Measurements from ENCODE around the gene FFAR3. TPM values are rescaled to one million over a fixed set of nuclear protein-coding genes. Genes with fewer than 3 reads are reported as not detected.

Gene FFAR3
- total and polyA plus RNA-seq, 2 of the 13 experiments (the other 11 are each of a cell fraction or from before 2014, with no cell fraction given) = not detected

- TF ChIP-seq KDM2A (CRISPR knock-in tag; IDR thresholded peaks at IDR 0.05; ENCODE audit: borderline replicate concordance, low read depth) (peak; percentile 54; the same call in 1 of the 2 replicates), MED1 (CRISPR knock-in tag; IDR thresholded peaks at IDR 0.05) (0 out of 2 replicates have a peak, but pooled peaks have one; percentile 40), KLF16 (CRISPR knock-in tag; IDR thresholded peaks at IDR 0.05) (peak in 1 of 2 experiments; percentile 51; a peak in 1 of 4 replicates), TAF1 (CRISPR knock-in tag; IDR thresholded peaks at IDR 0.05) (no peak), ZNF547 (CRISPR knock-in tag; IDR thresholded peaks at IDR 0.05) (no peak; the same call in 1 of the 2 replicates), ZNF598 (CRISPR knock-in tag; IDR thresholded peaks at IDR 0.05; ENCODE audit: borderline replicate concordance) (peak; percentile 12; the same call in 1 of the 2 replicates), MEF2D (CRISPR knock-in tag; IDR thresholded peaks at IDR 0.05) (0 out of 2 replicates have a peak, but pooled peaks have one; percentile 28), TARDBP (CRISPR knock-in tag; IDR thresholded peaks at IDR 0.05) (peak; percentile 72; the same call in 1 of the 2 replicates), ZNF124 (CRISPR knock-in tag; IDR thresholded peaks at IDR 0.05) (no peak), HDAC1 (CRISPR knock-in tag; IDR thresholded peaks at IDR 0.05) (peak; percentile 45; the same call in 1 of the 2 replicates), ZKSCAN1 (IDR thresholded peaks at IDR 0.05; ENCODE audit: low read length) (peak; percentile 43; the same call in 1 of the 2 replicates), TMF1 (CRISPR knock-in tag; IDR thresholded peaks at IDR 0.05; ENCODE audit: low read depth) (no peak), ZNF841 (CRISPR knock-in tag; IDR thresholded peaks at IDR 0.05; ENCODE audit: borderline replicate concordance) (no peak), NR2F2 (IDR thresholded peaks at IDR 0.05; ENCODE audit: borderline replicate concordance, low read depth) (peak; percentile 44; the same call in 1 of the 2 replicates), CREB1 (IDR thresholded peaks at IDR 0.05) (0 out of 2 replicates have a peak, but pooled peaks have one; percentile 10), CREB1 (CRISPR knock-in tag; IDR thresholded peaks at IDR 0.05) (no peak), ATF4 (CRISPR knock-in tag; IDR thresholded peaks at IDR 0.05) (no peak), HCFC1 (IDR thresholded peaks at IDR 0.05; ENCODE audit: low read depth, low read length) (no peak), GATAD2A (CRISPR knock-in tag; IDR thresholded peaks at IDR 0.05) (0 out of 2 replicates have a peak, but pooled peaks have one; percentile 41), ZNF276 (CRISPR knock-in tag; IDR thresholded peaks at IDR 0.05; ENCODE audit: low read depth) (no peak), CCDC6 (CRISPR knock-in tag; IDR thresholded peaks at IDR 0.05) (no peak), ZNF501 (CRISPR knock-in tag; IDR thresholded peaks at IDR 0.05) (peak; percentile 19; the same call in 1 of the 2 replicates), ZSCAN9 (CRISPR knock-in tag; IDR thresholded peaks at IDR 0.05; ENCODE audit: borderline replicate concordance) (no peak), MIER2 (CRISPR knock-in tag; IDR thresholded peaks at IDR 0.05) (peak; percentile 50; the same call in 1 of the 2 replicates)
- TF ChIP-seq, protein P1, sequence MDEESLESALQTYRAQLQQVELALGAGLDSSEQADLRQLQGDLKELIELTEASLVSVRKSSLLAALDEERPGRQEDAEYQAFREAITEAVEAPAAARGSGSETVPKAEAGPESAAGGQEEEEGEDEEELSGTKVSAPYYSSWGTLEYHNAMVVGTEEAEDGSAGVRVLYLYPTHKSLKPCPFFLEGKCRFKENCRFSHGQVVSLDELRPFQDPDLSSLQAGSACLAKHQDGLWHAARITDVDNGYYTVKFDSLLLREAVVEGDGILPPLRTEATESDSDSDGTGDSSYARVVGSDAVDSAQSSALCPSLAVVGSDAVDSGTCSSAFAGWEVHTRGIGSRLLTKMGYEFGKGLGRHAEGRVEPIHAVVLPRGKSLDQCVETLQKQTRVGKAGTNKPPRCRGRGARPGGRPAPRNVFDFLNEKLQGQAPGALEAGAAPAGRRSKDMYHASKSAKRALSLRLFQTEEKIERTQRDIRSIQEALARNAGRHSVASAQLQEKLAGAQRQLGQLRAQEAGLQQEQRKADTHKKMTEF (CRISPR knock-in tag; IDR thresholded peaks at IDR 0.05) = 0 out of 2 replicates have a peak, but pooled peaks have one; percentile 39
- TF ChIP-seq, protein P2, sequence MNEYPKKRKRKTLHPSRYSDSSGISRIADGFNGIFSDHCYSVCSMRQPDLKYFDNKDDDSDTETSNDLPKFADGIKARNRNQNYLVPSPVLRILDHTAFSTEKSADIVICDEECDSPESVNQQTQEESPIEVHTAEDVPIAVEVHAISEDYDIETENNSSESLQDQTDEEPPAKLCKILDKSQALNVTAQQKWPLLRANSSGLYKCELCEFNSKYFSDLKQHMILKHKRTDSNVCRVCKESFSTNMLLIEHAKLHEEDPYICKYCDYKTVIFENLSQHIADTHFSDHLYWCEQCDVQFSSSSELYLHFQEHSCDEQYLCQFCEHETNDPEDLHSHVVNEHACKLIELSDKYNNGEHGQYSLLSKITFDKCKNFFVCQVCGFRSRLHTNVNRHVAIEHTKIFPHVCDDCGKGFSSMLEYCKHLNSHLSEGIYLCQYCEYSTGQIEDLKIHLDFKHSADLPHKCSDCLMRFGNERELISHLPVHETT (CRISPR knock-in tag; conservative IDR thresholded peaks at IDR 0.05) = no peak
These were observed 5.6 kb upstream of the FFAR3 start (continued) for GRCh38 chr19:35352448-35353304.
